GM18498 (cell line): ENCODE measurements around the gene STK11IP.
"Not testable (repeated sequence)": the region's sequence is repeated elsewhere in the genome, so short reads cannot be mapped to it uniquely, and the experiment has no call there.

ENCODE experiments used
- ATAC-seq: cut with Tn5 transposase; IDR thresholded peaks from one replicate; pipeline ENCODE4 v1.9.1; 2021; ENCODE audit warnings: mild to moderate bottlenecking, moderate library complexity; ENCODE audit not compliant: unreplicated experiment

STK11IP gene

DNA sequence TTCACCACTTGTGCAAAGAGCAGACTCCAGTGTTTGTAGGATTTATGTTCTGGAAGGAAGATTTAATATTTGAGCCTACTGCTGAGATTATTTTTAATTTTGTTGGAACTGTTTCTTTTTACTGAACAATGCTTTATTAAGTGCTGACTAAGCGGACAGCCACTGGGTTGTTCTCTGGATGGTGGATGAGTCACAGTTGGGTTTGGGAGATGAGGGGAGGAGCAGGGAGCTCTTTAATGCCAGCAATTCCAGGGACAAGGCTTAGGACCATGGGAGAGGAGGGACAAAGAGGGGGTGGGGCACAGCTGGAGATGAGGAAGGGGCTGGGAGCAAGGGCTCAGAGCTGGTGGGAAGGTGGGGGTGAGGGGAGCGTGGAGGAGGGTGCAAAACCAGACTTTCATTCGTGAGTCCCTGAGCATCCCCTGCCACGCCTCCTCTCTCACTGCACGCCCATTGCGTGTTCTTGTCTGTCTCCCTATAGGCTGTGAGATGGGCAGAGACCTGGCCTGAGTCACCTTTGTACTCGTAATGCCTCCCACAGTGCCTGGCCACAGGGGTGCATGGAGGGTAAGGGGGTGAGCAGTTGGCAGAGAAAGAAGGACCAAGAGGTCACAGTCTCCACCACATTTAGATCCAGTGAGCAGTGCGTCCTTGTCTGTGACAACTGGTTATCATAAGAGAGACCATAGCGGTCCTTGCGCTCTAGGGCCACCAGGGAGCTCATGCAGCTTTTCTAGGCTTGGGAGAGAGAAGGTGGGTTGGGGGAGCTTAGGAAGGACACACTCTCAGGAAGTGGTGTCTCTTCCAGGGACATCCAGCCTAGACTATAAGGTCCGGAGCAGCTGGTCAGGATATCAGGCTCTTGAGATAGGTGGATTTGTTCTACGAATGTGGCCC, 48.2 kb downstream of the STK11IP start:
- no peak for ATAC-seq

DNA sequence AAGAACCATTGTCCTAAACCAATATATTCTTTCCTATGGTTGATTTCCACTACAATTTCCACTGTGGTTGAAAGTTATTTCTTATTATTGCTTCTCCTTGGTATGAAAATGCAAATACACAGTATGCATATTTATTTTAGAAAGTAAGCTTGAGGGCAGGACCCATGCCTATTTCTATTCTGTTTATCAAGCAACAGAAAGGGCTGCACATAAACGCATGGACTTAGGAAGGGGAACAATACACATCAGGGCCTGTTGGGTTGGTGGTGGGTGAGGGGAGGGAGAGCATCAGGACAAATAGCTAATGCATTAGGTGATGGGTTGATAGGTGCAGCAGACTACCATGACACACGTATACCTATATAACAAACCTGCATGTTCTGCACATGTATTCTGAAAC, 50.5 kb downstream of the STK11IP start:
- no peak for ATAC-seq

DNA sequence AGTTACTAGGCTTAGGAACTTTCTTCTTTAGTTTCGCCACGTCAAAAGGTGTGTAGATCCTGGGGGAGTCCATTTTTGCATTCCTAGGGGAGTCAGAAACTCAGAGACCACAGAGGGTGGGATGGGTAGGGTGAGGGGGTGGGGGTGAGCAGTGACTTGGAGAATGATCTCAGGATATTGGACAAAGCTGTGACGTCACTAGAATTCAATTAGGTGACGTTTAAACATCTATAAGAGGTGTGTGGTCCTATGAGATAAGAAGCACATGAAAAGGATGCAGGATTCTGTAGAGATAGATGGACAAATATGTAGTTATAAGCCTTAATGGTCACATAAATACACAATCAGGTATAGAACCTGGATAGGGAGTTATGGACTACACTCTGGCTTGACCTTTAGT, 51.3 kb downstream of the STK11IP start:
- no peak for ATAC-seq

DNA sequence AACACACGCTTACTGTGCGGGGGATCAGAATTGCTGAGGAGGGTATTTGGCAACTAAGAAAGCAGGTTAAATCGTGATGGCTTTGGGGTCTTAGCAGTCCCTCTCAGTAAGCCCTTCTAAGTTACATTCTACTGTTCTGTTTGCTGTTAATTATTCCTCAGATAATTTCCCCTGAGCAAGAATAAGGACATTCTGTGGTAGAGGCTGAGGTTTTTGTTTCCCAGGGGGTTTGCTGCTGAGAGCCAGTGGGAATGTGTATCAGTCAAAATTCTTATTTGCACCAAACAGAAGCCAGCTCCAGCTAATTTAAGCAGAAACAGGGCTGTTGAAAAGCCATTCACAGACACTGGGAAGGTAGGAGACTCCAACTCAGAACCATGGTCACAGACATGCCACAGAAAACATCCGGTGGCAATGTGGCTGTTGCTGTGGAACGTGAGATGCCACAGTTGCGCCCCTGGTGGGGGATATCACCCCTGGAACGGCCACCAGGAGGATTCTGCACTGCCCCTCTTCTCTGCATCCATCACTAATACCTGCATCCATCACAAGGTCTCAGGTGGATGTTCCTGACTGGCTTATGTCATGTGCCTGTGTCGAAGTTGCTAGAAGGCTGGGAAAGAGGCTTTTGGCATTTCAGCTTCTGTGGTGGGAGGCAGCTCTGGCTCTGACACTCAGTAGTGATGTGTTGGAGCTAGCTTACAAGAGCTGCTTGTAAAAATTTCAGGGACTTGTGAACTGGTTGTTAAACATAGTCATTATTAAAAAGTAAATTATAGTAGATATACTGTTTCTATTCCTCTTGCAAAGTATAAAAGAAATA, 53.0 kb downstream of the STK11IP start:
- no peak for ATAC-seq

DNA sequence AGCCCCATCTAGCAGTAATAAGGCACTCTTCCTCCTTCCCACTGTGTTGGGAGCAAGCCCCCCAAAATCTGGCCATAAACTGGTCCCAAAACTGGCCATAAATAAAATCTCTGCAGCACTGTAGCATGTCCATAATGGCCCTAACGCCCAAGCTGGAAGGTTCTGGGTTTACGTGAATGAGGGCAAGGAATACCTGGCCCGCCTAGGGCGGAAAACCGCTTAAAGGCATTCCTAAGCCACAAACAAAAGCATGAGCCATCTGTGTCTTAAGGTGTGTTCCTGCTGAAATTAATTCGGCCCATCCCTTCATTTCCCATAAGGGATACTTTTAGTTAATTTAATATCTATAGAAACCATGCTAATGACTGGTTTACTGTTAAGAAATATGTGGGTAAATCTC, 54.0 kb downstream of the STK11IP start:
- ATAC-seq, result not testable (repeated sequence)

DNA sequence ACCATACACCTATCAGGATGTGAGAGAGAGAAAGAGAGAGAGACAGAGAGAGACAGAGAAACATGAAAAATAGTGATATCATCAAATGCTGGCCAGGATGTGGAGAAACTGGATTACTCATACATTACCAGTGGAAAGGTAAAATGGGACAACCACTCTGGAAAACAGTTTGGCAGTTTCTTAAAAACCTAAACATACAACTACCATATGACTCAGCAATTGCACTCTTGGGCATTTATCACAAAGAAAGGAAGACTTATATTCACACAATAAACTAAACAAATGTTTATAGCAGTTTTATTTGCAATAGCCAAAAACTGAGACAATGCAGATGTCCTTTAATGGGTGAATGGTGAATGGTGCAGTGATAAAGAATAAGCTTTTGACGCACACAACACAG, 58.9 kb downstream of the STK11IP start:
- ATAC-seq, result no peak

DNA sequence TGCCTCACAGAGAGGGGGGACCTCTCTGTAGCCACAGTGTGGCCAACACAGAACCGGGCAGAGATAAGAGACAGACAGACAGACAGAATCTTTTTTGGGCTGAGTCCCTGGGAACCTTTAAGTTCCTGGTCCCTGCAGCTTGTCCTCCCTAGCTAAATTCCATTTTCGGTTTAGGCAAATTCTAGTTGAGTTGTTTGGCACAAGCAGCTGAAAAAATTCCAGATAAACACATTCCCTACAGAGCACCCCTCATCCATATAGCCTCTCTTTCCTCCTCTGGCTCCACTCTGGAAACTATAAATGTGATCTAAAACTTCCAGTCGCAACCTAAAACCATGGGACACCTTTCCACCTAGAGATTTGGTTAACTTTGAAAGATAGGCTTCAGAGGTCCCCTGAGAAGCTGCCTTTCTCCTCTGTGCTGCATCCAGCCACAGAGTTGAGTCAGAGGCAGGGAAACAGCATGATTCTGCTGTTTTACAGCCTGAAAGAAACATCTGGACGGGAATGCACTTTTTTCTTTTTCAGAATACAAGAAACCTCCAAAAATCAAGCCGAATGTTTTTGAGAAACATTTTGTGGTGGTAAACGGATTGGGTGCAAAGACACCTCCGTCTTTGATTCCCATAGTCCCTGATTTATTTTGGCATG, 60.7 kb downstream of the STK11IP start:
- ATAC-seq, result no peak

DNA sequence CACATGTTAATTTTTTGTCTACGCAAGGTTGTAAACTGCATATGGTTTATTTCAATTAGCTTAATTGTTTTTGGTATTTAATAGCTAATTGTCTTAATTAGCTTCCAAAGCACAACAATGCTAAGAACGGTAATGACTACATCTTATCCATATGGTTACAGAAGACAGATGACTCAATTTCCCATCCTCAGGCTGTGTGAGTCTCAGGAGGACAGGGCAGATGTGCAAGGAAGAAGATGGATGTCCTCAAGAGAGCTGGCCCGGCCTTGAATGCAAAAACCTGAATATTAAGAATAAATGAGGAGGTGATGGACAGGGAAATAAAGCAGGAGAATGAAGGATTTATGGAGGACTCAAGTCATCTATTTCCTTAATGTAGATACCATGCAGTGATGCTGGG, 61.2 kb downstream of the STK11IP start:
- no peak for ATAC-seq

DNA sequence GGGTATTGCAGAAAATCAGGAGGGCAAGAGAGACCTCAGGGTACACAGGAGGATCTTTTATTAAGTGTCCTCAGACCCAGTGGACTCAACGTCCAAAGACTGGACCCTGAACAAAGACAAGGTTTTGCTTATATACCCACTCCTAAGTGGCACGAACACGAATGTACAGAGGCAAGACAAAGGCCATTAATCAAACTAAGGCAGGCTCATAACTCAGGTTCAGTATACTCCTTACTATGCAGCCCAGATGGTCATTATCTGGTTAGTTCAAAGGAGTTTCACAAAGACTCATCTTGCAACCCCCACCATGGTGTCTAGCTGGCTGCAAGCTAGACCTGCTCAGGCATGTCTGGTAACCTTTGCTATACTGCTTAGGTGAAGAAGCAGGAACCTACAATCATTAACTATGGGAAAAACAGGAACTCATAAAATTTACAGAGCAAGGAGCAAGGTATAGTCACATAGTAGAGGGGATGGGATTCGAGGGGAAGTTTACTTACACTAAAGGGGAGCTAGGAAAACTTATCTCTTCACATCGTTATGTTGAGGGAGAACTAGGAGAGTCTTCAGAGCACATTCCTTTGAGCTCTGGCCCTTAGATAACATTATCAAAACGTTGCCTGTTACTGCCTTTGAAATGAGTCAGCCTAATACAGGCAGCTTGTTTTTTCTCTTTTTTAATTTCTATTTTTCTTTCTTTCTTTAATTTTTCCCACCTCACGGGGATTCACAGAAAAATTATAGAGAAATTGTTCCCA, 63.7 kb downstream of the STK11IP start:
- ATAC-seq, result peak; percentile 93

DNA sequence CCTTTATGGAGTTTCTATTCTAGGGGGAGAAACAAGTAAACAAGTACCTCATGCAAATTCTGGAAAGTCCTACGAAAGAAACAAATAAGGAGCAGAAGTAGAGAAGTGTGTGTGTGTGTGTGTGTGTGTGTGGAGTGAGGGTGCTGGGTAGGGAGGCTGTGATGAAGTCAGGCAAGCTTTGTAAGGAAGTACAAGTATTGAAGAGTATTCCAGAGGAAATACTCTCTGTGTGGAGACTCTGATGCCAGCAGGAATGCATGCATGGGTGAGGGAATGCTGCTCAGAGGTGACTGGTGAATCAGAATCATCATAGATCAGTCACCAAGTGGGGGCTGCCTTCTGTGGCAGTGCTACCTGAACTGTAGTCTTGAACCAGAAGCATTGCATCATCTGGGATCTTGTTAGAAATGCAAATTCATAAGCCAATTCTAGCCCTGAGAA, 64.3 kb downstream of the STK11IP start:
- ATAC-seq, result peak; percentile 25

DNA sequence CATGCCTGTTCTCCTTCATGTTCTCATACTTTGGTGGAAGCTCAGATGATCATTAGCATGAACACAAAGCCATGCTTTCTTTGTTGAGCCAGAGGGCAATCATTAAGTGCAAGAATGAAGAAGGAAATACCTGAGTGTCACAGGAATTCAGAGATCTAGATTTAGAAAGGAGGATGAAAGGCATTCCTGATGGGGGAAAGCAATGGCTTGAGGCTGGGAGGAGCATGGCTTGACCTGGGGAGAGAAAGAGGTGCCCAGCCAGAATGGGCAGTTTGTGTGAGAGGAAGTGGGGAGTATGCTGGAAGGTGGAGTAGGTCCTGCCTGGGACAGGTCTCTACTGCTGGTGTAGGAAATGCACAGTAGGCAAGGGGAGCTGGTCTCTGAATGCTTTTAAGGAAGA, 64.9 kb downstream of the STK11IP start:
- no peak for ATAC-seq

DNA sequence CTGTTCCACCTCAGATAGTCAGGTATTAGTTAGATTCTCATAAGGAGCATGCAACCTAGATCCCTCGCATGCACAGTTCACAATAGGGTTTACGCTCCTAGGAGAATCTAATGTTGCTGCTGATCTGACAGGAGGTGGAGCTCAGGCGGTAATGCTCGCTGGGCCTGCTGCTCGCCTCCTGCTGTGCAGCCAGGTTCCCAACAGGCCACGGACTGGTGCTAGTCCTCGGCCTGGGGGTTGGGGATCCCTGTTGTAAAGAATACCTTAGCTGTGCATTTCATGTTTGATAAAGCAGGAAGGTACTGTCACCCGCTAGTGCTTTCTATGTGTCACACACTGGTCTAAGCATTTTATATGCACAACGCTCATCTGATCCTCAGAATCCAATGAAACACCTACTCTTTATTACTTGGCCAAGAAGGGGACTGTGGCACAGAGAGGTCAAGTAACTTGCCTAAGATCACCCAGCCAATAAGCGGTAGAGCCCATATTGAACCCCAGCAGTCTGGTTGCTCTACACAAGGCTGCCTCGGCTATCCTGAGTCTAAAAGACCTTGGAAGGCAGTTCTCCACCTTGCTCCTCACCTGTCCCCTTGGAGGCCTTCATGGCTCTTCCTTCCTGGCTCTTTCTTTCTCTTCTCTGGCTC, 65.6 kb downstream of the STK11IP start:
- ATAC-seq, result no peak

DNA sequence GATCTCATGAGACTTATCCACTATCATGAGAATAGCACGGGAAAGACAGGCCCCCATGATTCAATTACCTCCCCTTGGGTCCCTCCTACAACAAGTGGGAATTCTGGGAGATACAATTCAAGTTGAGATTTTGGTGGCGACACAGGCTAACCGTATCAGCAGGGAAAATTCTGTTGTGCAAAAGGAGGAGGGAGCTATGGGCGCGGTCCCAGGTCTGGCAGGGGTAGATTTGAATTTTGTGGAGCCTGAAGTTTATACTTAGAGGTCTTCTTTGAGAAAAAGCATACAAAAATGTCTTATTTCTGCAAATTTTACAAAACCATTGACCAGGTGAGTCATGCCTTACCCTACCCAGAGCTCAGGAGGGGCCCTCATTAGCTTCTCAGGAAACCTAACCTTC, 66.4 kb downstream of the STK11IP start:
- no peak for ATAC-seq

DNA sequence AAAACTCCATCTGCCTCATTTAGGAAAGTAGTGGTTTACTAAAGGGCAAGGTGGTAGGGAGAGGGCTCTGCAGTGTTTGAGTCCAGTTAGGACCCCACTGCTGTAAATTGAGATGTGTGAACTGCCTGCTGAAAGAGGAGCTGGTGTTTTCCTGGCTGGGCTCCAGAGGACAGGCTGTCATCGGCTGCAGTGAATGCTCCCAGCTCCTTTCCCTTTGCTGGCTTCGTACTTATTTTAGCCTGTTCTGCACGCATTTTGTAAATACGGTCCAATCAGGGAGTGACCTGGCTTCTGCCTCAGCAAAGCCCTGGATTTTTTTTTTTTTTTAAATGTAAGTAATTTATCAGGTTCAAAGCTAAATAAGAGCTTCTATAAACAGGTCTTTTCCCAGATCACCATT, 67.3 kb downstream of the STK11IP start:
- no peak for ATAC-seq

DNA sequence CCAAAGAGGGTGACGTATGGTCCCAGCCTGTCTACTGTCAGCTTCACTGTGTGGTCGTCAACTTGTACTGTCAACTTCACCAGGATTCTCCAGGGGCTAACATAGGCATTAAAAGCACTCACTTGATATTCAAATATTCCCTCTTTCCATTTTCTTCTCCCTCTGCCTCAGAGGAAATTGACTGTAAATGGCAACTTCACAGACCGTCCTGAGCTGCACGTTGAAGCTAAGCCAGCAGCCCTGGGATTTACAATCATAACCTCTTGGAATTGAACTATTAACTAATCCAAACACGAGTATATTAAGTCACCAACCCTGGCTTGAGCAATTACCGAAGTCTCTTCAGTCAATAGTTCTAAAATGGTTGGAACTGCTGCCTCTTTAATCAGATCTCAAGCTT, 68.3 kb downstream of the STK11IP start:
- no peak for ATAC-seq
